Urothelium cell line (cell line): Measurements from ENCODE around the gene MOG.
"Not testable (repeated sequence)": the region's sequence is repeated elsewhere in the genome, so short reads cannot be mapped to it uniquely, and the experiment has no call there.

Experiments
- DNase-seq: peaks from one replicate; pipeline ENCODE4 v3.0.0; 2011; ENCODE audit warnings: low spot score, mixed read lengths
- FAIRE-seq: peaks from 2 replicates; lab custom pipeline; 2011; peaks lifted over from hg19 to GRCh38; lab: Jason Lieb, UNC

MOG gene

DNA sequence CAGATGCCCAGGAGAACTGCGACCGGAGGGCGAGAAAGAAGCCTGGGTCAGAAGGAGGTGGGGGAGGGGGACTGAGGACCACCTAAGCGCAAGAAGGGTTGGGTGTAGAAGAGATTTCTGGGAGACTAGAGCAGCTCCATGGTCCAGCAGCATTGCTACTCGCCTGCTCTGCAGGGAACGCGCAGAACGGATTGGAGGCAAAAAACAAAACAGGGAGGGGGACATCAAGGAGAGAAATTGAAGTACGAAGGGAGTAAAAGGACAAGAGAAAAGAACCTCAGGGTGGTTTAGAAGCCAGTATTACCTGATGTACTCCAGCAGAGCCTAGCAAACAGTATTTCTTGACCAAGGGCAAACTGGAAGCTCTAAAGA is 23.4 kb upstream of the MOG start:
- DNase-seq = no peak
- no peak for FAIRE-seq

DNA sequence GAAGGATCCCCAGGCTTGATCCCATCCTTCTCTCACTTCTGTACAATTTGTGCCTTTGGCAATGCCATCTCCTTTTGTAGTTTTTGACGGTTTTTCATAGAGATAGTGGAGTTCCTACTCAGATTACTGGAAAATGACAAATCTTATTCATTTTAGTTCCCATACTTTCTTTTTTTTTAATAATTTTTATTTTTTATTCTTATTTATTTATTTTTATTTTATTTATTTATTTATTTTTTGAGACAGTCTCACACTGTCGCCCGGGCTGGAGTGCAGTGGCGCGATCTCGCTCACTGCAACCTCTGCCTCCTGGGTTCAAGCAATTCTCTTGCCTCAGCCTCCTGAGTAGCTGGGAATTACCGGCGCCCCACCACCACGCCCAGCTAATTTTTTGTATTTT is 19.6 kb upstream of the MOG start:
- FAIRE-seq (no peak), DNase-seq (no peak)

DNA sequence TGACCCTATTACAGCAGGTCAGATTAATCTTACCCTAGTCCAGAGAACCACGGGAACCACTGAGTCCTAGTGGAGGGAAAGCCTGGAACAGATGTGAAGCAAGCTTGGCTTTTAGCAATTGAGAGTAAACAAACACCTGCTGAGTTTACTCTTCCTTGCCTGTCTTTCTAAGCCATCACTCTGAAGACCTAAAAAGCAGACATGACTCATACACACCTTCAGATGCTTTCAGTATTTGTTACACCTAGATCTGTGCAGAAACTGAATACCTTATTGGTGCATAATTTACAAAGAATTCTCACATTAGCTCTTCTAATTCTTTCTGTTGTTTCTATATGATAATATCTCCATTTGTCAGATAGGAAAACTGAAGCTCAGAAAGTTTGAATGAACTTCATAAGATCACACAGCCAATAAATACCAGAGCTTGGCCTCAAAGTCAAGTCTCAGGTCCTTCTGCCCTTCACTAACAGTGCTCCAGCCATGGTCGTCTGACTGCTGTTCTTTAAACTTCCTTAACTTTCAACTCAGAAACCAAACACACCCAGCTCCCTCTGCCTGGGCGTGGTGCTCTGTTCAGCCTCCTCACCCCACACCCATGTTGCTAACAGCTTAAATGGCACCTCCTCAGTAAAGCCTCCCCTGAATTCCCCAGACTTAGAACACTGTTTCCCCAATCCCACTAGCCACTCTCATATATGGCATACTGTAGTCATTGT is 15.3 kb upstream of the MOG start:
- DNase-seq (no peak), FAIRE-seq (no peak)

DNA sequence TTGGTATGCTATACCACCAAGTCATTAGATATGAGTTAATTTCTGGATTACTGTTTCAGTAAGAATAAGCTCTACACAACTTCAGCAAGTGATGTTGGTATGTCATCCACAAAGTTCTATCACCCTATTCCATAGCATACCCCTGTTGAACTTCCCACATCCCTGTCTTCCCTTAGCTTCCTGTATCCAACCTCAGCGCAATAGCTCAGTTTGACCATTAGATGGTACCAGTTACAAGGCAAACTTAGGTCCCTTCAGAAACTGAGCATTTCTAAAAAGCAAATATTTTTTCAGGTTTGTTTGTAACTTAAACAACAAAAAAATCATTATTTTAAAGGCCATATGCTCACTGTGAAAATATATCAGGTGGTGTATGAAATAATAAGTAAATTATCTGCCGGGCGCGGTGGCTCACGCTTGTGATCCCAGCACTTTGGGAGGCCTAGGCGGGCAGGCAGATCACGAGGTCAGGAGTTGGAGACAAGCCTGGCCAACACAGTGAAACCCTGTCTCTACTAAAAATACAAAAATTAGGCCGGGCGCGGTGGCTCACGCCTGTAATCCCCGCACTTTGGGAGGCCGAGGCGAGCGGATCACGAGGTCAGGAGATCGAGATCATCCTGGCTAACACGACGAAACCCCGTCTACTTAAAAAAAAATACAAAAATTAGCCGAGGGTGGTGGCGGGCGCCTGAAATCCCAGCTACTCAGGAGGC is 8.8 kb upstream of the MOG start:
- FAIRE-seq = no peak
- DNase-seq = peak; percentile 40

DNA sequence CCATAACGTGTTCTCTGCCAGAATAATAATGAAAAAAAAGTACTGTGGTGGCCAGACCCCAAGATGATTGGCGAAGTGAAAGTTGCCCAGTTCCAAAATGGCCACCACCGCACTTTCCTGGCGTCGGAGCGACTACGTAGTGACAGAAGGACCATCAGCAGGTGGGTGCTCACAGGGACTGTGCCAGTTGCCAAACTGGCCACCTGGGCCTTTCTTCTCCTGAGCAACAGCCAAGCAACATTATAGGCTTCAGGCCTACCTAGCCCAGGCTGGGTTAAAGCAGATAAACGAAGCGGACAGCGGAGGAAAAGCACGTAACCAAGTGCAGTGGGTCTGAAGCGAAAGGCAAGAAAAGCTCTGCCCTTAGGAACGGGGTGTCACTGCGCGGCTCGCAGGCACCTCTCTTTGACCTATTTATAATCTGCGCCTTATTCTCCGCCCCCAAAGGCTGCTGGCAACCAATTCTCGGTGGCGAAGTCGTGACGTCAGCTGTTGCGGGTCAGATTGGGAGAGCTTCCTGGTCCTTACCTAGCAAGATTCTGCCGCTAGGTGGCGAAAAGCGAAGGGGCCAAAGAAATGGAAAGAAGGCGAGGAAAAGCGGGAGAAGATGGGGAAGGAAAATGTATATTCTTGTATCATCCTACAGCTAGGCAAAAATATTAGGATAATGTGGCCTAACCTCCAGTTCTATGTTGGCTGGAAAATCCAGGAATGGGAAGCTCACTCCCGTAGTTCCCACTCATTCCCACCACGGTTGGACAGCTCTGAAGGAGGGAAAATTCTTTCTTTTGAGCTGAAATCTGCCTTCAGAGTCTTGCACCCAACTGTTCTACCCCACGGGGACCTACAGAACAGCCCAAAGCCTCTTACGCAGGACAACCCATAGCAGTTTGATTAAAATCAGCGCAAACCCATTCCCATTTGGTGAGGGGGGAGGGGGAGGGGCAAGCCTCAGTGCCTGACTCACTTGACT is 6.9 kb upstream of the MOG start:
- peak; percentile 86 for FAIRE-seq
- peak; percentile 96 for DNase-seq

DNA sequence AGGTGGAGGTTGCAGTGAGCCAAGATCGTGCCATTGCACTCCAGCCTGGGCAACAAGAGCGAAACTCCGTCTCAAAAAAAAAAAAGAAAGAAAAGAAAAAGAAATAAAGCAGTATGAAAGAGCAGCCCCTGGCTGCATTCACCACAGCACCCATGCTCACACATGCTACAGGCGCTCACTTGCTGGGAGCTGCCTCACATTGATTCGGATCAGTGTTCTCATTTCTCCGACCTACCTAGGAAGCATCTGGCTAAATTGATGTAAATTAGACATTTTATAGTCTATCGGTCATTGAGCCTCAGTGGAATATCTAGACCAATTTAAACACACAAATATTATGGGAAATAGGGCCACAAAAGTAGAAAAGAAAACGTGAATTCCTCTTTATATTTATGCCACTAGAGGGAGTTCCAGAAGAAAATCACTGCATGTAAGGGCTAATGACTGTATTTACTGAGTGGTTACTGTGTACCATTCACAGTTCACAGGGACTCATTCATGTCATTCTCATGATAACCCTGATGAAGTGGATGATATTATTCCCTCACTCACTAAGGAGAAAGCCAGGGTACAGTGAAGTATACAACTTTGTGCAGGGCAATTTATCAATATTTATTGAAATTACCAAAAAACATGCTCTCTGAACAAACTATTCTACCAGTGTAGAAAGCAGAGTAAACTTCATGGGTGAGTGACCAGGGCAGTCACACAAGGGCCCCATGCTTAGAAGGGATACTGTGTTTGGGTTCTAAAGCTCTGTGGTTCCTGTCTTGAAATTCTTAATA is 5.3 kb upstream of the MOG start:
- no peak for FAIRE-seq
- DNase-seq = peak; percentile 53

DNA sequence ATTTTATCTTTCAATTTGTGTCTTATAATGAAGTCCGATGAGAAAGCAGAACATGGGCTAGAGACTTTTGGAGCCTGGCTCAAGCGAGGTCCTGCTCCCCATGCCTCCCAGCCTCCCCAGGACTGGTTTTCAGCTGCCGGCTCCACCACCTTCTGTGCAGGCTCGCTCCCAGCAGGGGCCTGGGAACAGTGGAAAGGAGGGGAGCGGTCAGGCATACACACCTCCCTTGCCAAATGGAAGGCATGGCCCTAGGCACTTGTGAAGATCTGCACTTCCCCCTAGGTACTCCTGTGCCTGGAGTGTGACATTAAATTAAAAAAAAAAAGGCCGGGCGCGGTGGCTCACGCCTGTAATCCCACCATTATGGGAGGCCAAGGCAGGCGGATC is 4.7 kb upstream of the MOG start:
- no peak for DNase-seq
- FAIRE-seq = no peak

DNA sequence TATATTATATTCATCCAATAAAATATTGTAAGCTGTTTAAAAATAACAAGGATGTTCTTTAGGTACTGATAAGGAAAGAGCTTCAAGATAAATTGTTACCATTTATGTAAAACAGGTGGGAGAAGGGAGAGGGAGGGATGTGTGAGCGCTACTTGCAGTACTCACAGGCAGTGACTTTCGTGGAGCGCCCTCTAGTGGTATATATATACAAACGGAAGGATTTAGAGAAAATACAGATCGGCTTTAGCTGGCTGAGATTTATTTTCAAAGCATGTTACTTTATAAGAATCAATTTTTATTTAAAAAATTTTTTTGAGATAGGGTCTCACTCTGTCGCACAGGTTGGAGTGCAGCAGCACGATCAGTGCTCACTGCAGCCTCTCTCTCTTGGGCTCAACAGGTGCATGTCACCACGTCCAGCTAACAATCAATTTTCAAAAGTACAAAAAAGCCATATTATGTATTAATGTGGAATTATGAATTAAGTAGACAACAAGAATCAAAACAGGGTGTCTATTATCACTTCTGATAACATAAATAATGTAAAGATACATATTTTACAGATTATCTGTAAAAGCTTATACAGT is 3.3 kb upstream of the MOG start:
- FAIRE-seq (no peak), DNase-seq (peak; percentile 62)

DNA sequence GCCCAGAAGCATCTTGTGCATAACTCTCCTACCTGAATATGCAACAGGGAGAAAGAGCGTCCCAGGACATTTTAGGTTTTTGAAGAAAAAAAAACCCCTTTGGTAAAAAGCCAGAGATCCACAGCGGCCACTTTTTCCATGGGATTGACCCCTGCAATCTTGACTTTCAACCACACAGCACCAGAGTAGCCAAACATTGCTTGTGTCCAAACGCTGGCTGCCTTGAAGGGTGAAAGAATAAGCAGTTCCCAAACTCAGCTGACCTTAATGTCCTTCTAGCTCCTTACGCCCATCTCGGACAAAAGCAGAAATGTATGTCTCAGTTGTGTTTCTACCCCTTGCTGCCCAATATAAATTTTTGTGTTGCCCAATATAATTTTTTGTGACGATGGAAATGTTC is 1.2 kb upstream of the MOG start:
- no peak for FAIRE-seq
- no peak for DNase-seq

DNA sequence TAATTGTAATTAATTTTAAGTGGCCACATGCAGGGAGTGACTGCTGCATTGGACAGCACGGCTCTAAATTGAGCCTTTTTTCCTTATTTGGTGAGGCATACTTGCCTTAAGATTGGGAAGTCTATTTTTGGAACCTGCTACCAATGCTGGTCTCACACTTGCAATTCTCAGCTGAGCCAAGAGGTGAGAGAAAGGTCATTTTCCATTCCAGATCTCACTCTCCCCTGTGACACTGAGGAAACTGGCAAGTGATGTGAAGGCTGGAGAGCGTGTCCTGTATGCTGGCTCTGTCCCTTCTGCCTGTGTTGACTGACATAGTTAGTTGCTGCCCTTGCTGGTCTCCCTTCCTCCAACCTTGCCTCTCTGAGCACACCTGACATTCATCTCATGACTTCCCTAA is 735 bp upstream of the MOG start:
- FAIRE-seq = no peak
- no peak for DNase-seq

DNA sequence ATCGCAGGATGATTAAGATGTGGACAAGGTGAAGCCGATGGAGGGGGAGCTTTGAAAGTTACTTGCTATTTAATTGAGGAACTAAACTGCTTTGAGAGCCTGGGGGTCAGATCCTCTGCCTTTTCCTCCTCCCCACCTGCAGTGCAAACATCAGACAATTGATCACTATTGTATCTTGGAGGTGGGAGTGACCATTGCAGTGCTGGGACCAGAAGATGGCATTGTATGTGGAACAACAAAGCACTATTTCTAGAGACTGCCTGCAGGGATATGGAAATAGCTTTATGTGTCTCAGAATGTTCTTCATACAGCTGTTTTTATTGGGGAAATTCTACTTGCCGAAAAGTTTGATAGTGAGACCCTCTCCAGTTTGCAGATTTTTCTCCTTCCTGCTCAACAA is 4.2 kb downstream of the MOG start:
- DNase-seq (no peak), FAIRE-seq (no peak)

DNA sequence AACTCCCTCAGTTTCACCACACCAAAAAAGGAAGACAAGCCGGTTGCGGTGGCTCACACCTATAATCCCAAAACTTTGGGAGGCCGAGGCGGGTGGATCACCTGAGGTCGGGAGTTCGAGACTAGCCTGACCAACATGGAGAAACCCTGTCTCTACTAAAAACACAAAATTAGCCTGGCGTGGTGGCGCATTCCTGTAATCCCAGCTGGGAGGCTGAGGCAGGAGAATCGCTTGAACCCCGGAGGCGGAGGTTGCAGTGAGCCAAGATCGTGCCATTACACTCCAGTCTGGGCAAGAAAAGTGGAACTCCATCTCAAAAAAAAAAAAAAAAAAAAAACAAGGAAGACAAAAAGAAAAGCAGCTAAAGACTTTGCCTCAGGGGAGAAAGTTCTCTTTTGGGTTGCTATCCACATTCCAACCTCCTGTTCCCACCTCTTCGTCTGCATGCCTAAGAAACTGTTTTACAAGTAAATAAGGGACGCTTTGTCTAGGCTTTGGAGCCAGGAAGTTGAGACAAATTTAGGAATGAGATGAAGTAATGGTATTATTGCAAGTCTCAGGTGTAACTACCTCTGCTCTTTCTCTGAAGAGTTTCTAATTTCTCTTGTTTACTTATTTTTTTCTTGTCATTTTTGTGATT is 4.7 kb downstream of the MOG start:
- not testable (repeated sequence) for FAIRE-seq, DNase-seq

DNA sequence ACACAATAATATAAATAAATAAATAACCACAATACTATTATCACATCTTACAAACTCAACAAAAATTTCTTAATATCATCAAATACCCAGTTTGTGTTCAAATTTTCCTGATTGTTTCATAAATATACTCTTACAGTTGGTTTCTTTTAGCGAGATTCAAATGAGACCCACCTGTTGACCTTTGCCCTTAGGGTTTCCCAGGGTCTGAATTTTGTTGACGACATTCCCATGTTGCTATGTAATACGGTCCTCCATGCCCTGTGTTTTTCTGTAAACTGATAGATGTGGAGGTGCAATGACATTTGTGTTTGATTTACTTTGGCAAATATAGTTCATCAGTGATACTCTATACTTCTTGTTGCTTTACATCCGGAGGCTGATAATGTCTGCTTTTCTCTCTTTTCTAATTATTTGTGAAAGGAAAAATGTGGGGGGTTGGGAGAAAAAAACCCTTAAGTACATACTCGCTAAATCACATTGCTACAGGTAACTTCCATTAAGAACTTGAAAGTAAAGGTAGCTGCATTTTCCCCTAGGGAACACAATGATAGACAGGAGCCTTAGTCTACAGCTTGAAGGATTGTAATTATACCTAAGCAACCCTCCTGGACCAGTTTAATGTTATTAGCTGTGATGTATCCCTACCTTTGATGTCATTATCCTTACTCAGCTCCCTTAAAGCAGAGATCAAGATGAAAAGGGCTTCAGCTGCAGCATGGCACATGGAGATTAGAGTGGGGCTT is 6.6 kb downstream of the MOG start:
- no peak for DNase-seq
- no peak for FAIRE-seq

DNA sequence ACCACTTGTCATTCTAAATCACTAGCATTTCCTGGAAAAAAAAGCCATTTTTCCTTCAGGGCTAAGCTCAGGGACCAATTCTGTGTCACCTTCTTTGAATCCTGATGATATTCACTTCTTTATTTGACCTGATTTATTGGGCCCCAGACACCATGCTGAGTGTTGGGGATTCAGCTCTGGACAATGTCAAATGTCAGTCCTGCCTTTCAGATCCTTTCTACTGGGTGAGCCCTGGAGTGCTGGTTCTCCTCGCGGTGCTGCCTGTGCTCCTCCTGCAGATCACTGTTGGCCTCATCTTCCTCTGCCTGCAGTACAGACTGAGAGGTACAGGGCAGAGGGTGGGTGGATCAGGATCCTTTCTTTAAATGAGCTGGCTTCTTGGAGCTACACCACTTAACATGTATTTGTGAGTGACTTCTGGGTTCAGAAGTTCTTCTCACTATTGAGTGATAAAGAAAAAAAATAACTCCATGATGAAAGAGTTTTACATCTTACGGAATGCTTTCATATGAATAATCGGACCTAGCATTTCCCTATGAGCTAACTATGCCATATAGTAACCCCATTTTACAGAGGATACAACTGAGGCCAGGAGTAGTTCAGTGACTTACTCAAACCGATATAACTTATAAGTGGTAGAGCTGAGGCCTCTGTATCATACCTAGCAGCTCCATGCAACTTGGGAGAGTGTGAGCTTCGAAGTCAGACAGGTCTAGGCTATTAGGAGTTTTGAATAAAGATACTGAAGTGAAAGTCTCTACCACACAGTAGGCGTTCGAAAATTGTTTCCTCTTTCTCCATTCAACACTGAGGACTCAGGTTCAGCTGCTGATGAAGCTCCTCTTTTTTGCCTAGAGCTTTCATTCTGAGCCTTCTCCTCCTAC is 9.3 kb downstream of the MOG start:
- DNase-seq (no peak), FAIRE-seq (no peak)

DNA sequence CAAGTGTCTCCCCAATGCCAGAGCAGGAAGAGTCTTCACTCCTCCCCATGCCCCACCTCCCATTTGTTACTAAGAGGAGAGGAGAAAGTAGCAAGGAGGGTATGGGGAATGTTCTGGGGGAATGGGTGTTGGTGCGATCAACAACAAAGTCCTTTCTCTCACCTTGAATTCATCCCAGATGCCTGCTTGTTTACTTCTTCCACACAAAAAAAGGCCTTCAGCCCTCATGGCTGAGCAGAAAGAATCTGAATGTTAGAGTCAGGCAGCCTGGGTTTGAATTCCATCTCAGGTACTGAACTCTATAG is 9.9 kb downstream of the MOG start:
- no peak for FAIRE-seq

DNA sequence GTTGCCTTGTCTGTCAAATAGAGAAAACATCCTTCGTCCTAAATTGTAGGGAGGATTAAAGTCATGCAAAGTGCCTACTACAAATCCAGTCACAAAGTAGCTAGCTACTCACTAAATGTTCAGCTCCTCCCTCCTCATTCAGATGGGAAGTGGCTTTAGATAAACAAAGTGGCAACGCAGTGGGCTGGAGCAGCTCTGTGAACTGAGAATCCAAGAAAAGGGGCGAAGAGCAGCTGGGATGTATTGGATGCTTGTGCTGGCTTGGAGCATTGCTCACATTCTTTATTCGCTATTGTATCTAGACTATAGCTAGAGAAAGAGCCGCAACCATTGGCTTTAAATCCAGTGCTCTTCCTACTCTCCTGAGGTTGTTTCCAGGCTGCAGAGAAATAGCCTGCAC is 10.3 kb downstream of the MOG start:
- FAIRE-seq = no peak
- DNase-seq = no peak

More for the DNA sequence above, 9.9 kb downstream of the MOG start:
- no peak for DNase-seq

DNA sequence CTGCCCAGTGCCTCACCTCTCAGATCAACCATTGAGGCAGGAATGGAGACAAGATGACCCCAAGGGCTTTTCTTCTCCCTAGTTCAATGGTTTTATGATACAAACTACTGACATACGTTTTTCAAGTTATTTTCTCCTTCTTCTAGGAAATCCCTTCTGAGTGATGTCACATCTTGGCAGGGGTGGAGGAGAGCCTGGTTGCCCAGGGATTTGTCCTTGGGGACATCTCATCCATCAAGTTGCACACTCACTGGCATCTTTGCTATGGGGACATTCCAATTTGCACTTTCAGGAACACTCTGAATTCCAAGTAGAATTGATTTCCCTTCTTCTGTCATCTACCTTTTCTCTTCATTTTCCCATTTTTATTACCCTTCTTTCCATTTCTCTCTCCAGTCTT is 14.1 kb downstream of the MOG start:
- FAIRE-seq (no peak), DNase-seq (no peak)

DNA sequence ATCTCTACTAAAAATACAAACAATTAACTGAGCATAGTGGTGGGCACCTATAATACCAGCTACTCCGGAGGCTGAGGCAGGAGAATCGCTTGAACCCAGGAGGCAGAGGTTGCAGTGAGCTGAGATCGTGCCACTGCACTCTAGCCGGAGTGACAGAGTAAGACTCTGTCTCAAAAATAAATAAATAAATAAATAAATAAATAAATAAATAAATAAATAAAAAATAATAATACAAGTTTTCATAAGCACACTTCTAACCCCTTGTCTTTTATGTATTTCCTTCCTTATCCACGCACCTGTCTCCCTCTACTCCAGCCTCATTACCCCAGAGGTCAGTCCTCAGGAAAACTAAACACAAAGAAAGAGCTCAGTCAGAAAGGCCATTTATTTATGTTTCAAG is 15.2 kb downstream of the MOG start:
- FAIRE-seq = not testable (repeated sequence)

More for the DNA sequence above, 15.2 kb downstream of the MOG start:
- DNase-seq = not testable (repeated sequence)
